ENCODE measurements around the gene GRPEL2.

DNA sequence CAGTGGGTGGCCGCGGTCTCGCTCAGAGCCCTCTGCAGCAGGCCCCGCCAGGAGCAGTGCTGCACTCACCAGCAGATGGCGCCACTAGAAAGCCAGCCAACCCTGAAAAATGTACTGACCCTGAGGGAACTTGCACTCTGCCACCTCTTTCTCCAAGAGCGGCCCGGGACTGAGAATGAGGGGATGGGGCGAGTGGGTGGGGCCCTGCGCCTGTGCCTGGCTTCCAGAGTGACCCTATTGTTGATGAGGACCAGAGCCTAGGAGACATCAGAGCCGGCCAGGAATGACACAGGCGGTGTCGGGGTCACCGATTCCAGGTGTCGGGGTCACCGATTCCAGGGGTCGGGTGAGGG, 36.7 kb downstream of the GRPEL2 start:
- TF ChIP-seq, protein P1, sequence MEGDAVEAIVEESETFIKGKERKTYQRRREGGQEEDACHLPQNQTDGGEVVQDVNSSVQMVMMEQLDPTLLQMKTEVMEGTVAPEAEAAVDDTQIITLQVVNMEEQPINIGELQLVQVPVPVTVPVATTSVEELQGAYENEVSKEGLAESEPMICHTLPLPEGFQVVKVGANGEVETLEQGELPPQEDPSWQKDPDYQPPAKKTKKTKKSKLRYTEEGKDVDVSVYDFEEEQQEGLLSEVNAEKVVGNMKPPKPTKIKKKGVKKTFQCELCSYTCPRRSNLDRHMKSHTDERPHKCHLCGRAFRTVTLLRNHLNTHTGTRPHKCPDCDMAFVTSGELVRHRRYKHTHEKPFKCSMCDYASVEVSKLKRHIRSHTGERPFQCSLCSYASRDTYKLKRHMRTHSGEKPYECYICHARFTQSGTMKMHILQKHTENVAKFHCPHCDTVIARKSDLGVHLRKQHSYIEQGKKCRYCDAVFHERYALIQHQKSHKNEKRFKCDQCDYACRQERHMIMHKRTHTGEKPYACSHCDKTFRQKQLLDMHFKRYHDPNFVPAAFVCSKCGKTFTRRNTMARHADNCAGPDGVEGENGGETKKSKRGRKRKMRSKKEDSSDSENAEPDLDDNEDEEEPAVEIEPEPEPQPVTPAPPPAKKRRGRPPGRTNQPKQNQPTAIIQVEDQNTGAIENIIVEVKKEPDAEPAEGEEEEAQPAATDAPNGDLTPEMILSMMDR (IDR thresholded peaks at IDR 0.05) = peak; percentile 90
- TF ChIP-seq EZH2 (IDR thresholded peaks at IDR 0.05) (no peak), EZH2phosphoT487 (IDR thresholded peaks at IDR 0.05) (no peak)

Measured in neural progenitor cell (in vitro differentiated cells).